HPDE6-E6E7 (cell line): ENCODE measurements around the gene FLT1.

ENCODE experiments used
- DNase-seq: peaks from one replicate; pipeline ENCODE4 v3.0.0; 2011; ENCODE audit warnings: missing footprints; ENCODE audit errors: extremely low spot score

The FLT1 gene

GRCh38 chr13:28528848-28529247 is 33.9 kb upstream of the FLT1 start:
- no peak for DNase-seq

DNA sequence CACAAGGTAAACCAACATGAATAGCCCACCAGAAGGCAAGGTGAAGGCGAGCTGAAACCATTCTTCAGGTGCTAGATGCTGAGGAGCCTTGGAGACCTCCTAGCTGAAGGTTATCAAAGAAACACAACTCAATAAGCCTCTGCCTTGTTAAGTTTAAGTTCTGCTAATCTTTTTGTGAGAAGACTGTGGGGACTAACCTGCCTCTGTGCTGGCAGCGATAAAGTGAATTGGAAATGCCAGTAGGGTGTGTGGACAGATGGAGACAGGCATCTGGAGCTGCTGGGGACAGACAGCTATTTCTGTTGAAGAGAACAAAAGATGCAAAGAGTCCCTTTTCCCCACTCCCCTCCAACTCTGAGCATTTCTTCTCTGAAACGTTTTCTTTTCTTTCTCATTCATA is 33.5 kb upstream of the FLT1 start:
- DNase-seq = no peak

GRCh38 chr13:28527629-28528028 is 32.7 kb upstream of the FLT1 start:
- no peak for DNase-seq

DNA sequence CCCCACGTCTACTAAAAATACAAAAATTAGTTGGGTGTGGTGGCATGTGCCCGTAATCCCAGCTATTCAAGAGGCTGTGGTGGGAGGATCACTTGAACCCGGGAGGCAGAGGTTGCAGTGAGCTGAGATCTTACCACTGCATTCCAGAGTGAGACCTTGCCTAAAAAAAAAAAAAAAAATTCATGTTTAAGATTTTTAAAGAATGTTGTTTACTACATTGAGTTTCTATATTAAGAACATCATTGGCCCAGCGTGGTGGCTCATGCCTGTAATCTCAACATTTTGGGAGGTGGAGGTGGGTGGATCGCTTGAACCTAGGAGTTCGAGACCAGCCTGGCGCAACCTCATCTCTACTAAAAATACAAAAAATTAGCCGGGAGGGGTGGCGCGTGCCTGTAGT is 31.9 kb upstream of the FLT1 start:
- no peak for DNase-seq

DNA sequence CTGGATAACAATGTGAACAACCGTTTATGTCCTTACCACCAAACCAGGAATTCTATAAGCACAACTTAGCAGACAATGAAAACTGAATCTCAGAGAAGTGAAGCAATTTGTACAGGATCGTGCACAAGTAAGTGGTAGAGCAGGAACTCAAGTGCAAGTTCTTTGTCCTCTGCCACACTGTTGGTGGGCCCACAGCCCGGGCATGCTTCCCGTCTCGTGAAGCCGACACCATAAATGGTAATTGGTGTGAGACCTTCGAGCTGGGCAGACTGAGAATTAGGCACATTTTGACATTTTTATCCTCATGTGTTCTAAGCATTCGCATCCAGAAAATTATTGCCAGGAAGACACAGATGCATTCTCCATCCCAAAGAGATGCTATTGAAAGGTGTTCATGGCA is 27.9 kb upstream of the FLT1 start:
- DNase-seq = no peak

DNA sequence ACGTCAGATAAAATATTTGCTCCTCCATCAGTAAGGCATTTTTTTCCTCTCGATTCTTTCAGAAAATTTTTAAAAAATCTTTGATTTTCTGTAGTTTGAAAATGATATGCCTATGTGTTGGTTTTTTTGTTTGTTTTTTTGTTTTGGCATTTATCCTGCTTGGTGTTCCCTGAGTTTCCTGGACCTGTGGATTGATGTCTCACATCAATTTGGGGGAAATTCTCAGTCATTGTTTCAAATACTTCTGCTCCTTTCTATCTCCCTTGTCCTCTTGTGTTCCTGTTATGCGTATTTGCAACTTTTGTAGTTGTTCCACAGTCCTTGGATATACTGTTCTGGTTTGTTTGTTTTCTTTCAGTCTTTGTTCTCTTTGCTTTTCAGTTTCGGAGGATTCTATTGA is 18.8 kb upstream of the FLT1 start:
- DNase-seq = no peak

GRCh38 chr13:28510542-28510941 is 15.6 kb upstream of the FLT1 start:
- no peak for DNase-seq

DNA sequence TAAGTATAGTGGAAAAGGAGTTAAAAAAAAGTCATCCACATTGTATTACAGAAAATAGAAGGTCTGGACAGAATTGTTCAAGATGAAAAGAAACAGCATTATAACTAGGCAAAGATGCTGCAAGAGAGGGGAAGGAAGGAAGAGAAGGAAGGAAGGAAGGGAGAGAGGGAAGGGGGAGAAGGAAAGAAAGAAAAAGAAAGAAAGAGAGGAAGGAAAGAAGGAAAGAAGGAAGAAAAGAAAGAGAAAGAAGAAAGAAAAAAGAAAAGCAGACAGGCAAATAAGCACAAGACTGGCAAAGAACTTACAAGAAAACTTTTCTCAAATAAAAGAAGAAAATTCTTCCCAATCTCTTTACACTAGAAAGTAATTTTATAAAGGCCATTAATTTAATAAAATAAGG is 15.1 kb upstream of the FLT1 start:
- DNase-seq = no peak

DNA sequence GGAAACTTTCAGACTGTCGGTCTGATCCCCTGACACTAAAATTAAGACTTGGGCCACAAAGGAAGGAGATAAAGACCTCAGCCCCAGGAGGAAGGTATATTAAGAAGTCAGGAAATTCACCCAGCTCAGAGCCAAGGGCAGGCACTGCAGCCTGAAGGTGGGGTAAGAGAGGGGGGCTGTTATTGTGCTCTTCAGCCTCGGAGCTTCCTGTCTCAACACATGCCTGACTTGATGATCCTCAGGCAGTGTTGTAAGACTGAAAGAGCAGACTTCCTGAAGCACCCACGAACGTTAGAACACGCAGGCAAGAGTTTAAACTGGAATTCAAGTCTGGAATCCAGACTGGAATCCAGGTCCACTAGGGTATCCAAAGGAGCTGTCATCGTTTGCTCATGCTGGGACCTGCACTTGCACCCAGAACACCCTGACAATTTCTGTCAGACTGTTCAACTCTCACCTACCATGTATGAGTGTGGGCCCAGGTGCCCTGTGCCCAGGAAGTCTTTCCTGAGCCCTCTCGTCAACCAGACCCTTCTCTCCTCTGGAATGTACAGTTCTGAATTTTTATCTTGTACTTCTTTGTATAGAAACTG is 10.7 kb upstream of the FLT1 start:
- DNase-seq = no peak

GRCh38 chr13:28503182-28503967 is 8.4 kb upstream of the FLT1 start:
- no peak for DNase-seq

- no peak for DNase-seq
These were observed 6.6 kb upstream of the FLT1 start for GRCh38 chr13:28501547-28501946.

GRCh38 chr13:28499609-28500008 is 4.7 kb upstream of the FLT1 start:
- DNase-seq = no peak

GRCh38 chr13:28498481-28499115 is 3.7 kb upstream of the FLT1 start:
- no peak for DNase-seq

DNA sequence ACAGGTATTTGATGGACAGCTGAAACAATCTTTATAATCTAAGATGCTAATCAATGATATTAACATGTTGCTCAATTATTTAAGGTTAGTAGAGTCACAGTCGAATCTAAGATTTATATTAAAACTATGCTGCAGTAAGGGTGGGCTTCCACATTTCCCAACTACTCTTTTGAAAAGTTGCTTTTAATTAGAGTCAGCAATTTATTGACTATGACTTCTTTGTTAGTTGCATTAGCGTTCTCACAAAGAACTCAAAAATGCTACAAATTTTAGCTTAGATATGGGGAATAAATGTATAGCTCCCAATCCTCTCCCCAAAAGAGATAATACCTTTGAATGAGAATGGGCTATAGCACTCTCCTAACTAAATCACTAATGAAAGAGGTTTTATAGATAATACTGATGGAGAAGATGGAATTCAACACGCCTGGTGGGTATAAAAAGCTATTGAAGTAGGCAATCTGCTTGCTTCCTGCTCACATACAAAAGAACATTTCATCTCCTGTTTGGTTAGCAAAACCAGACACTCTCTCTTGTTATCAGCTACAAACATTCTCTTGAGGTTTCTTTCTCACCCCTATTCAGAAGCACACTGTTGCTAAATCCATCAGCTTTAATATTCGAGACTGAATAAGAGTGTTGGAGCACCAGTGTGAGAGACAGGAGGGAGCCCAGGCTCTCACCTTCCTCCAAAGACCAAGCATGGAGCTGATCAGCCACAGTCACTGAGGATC is 2.4 kb upstream of the FLT1 start:
- DNase-seq = no peak

DNA sequence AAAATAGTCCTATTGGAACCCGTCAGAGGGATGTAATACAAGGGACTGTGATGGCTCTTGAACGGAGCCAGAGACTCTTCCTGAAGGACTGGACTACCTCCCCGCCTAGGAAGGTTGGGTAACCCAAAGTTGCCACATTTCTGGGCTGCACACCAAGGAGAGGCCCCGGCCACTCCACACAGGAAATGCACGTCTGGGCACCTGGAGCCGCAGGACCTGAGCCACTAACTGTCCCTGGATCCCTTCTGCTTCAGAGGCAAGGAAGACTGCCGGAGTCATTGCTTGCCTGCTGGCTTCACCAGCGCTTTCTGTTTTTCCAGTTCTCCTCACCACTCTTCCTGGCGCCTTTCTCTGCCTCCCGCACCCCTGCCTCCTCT is 1.2 kb upstream of the FLT1 start:
- DNase-seq = no peak

DNA sequence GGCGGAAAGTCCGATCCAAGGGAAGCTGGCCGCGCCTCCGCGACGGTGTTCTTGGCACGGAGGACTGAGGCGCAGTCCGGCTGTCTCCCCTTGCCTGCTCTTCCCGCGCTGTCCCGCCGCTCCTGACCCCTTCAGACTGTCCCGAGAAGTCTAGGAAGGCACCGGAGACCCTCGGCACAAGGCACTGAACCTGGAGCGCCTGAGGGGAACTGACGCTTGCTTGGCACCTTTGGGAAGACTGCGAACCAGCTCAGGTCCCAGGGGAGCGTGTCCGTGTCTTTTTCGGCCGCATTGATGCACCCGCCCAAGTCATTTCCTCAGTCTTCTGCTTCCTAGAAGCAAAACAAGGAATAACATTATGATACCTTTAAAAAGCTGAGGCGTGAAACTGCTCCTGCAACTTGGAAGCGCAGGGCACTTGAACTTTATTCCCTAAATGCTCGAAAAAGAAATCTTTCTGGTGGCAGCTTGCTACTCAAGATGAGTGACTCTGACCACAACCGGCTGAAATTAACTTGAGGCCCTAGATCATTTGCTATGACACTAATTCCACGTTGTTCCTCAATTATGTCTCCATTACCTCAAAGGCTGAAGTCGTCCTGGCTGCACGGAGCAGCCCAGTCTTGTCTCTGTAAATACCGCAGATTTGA is 735 bp upstream of the FLT1 start:
- no peak for DNase-seq

DNA sequence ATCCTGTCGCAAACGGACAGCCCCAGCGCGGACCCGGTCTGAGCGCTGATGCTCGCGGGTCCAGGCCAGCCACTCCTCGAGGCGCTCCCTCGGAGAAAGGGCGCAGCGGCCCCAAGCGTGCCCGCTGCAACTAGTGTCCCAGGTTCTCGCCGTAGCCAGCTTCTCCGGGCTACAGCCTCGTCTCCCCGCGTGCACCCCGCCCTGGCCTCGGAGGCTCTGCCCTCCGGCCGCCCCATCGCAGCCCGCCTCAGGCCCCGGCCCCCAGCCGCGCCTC is 487 bp downstream of the FLT1 start:
- DNase-seq = no peak

DNA sequence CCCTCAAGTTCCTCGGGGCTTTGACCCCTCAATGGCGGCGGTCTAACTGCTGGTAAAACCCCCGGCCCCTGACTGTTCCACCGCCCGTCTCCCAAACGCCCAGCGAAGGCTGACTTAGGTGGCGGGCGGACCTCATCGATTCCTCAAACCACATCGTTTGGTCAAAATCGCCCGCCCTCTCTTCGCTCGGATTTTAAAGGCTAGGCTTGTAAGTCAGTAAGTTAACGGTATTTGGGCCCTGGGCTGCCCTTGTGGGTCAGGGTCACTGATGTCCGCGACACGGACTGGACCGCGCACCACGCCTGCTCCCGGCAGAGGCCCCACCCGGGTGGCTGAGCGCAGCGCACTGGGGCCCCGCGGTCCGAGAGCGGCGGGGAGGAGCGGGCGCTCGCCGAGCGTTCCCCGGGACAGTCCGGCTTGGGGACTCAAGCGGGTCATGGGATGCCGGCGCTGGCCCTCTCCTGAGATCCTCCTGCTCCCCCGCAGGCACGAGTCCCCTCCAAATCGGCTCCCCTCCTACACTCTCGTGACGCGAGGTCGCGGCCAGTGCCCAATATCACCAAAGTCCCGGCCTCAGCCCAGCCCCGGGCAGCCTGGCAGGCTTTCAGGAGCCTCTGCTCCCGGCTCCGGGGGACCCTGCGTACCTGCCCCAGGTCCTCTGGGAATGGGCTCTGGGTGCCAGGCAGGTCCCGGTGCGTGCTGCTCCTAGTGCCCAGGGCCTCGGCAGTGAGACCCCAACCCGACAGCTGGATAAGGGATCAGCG is 1.0 kb downstream of the FLT1 start:
- DNase-seq = no peak

DNA sequence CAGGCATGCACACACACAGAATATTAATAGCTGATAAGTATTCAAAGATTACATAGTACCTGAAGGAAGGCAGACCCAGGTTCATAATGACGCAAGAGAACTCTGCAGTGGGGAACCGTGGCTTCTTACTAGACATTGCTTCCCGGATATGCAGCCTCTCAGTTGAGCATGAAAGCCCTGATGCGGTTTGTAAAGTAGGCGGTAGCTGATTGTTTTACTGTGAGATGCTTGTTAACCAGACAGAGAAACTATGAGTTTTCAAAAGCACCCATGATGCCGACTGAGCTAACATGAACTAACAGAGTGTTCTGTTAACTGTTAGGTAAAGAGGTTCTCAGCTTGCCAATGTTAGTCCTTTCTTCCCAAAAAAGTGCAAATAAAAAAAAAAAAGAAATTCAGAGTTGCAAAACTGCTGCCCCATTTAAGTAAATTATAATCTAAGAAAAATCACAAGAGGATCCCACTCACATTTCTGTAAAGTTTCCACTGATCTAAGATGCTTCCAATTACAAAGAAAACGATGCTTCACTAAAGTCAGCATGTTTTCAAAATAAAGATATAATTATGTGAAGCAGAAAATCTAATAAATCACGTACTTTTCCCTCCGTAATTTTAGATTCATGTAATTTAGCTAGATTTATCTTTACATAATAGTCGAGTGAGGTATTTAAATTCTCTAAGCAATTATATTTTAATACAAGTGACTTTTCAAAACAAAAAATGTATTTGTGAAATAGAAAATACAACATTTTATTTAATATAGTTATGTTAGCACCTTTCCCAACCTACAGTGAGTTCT is 2.2 kb downstream of the FLT1 start:
- no peak for DNase-seq

- DNase-seq = no peak
These were observed 4.9 kb downstream of the FLT1 start for GRCh38 chr13:28490061-28490460.

- no peak for DNase-seq
These were observed 5.4 kb downstream of the FLT1 start for GRCh38 chr13:28489524-28489931.
